NCI-H2081 treated with DMSO at 0.1 percent for 48 hours (cell line): ENCODE measurements around the gene ITPRIPL2.

Source experiments
- DNase-seq: peaks from one replicate; lab custom pipeline; 2025; lab: John Stamatoyannopoulos, UW

The ITPRIPL2 gene

GRCh38 chr16:19093631-19094541, 19.9 kb upstream of the ITPRIPL2 start:
- DNase-seq = no peak

- DNase-seq = no peak
Observed at GRCh38 chr16:19094542-19095365, 19.0 kb upstream of the ITPRIPL2 start.

GRCh38 chr16:19095654-19096053, 18.1 kb upstream of the ITPRIPL2 start:
- no peak for DNase-seq

- DNase-seq = no peak
Observed at GRCh38 chr16:19098173-19098572, 15.6 kb upstream of the ITPRIPL2 start.

GRCh38 chr16:19102187-19102872, 11.4 kb upstream of the ITPRIPL2 start:
- DNase-seq = no peak

GRCh38 chr16:19104607-19105006, 9.2 kb upstream of the ITPRIPL2 start:
- DNase-seq = no peak

GRCh38 chr16:19105131-19105530, 8.6 kb upstream of the ITPRIPL2 start:
- no peak for DNase-seq

GRCh38 chr16:19105891-19106624, 7.7 kb upstream of the ITPRIPL2 start:
- no peak for DNase-seq

GRCh38 chr16:19106625-19107020, 7.1 kb upstream of the ITPRIPL2 start:
- no peak for DNase-seq

- no peak for DNase-seq
Observed at GRCh38 chr16:19108409-19109287, 5.1 kb upstream of the ITPRIPL2 start.

- no peak for DNase-seq
Observed at GRCh38 chr16:19109288-19109664, 4.5 kb upstream of the ITPRIPL2 start.

GRCh38 chr16:19110537-19111360, 3.0 kb upstream of the ITPRIPL2 start:
- no peak for DNase-seq

- no peak for DNase-seq
Observed at GRCh38 chr16:19112099-19112407, 1.7 kb upstream of the ITPRIPL2 start.

GRCh38 chr16:19114359-19115147, 789 bp downstream of the ITPRIPL2 start:
- DNase-seq = no peak

- no peak for DNase-seq
Observed at GRCh38 chr16:19115148-19116021, 1.6 kb downstream of the ITPRIPL2 start.

GRCh38 chr16:19116711-19117449, 3.1 kb downstream of the ITPRIPL2 start:
- DNase-seq = no peak

GRCh38 chr16:19118938-19119431, 5.2 kb downstream of the ITPRIPL2 start:
- no peak for DNase-seq
